ENCODE results near the gene ISL1. TPM values are rescaled to one million over a fixed set of nuclear protein-coding genes. Genes with fewer than 3 reads are reported as not detected.

The ISL1 gene
- total and polyA plus RNA-seq, 2 of the 4 experiments (the other 2 are of a cell fraction): under 0.01 TPM; not detected in 1

- dilution Hi-C loops (cut with HindIII; ENCODE audit: low sequenced_read_pairs, unreplicated experiment) (no loop called here), intact Hi-C loops (cut with micrococcal nuclease) (no loop called here), in situ Hi-C loops (cut with MboI; ENCODE audit: low sequenced_read_pairs) (loop anchor here (25.0 kb wide), 1 partner anchor 1267 kb away; no protein-coding TSS in a partner anchor)
- Histone ChIP-seq H3K27ac (ENCODE audit: insufficient read depth, low read length) (no peak overlapping the region), H3K14ac (replicated peaks; ENCODE audit: low read depth, low read length) (no peak overlapping the region), H2AFZ (replicated peaks; ENCODE audit: low read length, poor library complexity) (no peak overlapping the region), H2BK20ac (ENCODE audit: low read depth, low read length) (no peak overlapping the region), H2BK5ac (ENCODE audit: low read depth, low read length, poor library complexity, severe bottlenecking) (no peak overlapping the region), H3K9me3 (ENCODE audit: control insufficient read depth, insufficient read depth, low read length) (no peaks in the 10 kb centered on the region), H4K8ac (ENCODE audit: low read depth in 2 of 2, low read length in 2 of 2) (no peak overlapping the region), H3K4me3 (ENCODE audit: insufficient read depth, low read depth, low read length) (no peak overlapping the region), H3K27me3 (ENCODE audit: control insufficient read depth, insufficient read depth, low read length) (peaks cover 15% of the 10 kb centered on the region), H3K4me2 (ENCODE audit: low read depth, low read length) (no peak overlapping the region), H3K9ac (ENCODE audit: low read depth, low read length) (no peak overlapping the region), H2AK5ac (ENCODE audit: low read depth, low read length) (no peak overlapping the region), H3K36me3 (ENCODE audit: control insufficient read depth, insufficient read depth, low read length) (no peaks in the 10 kb centered on the region), H3K23ac (ENCODE audit: low read depth, low read length) (no peak overlapping the region), H4K20me1 (ENCODE audit: insufficient read depth, low read length) (no peaks in the 10 kb centered on the region), H4K91ac (ENCODE audit: insufficient read depth, low read depth, low read length) (no peak overlapping the region), H4K5ac (ENCODE audit: low read depth, low read length) (no peak overlapping the region), H3K79me1 (ENCODE audit: low read depth in 1 of 2, low read length in 2 of 2) (no peaks in the 10 kb centered on the region), H3K4ac (ENCODE audit: low read depth, low read length) (no peak overlapping the region), H3K9me1 (ENCODE audit: insufficient read depth, low read length) (no peaks in the 10 kb centered on the region), H3K18ac (ENCODE audit: low read depth, low read length) (no peak overlapping the region), H2BK15ac (ENCODE audit: low read depth, low read length) (no peak overlapping the region), H2AK9ac (replicated peaks; ENCODE audit: low read depth, low read length, poor library complexity) (no peak overlapping the region), H2BK120ac (ENCODE audit: low read depth, low read length) (no peak overlapping the region), H3K56ac (ENCODE audit: extremely low read depth, insufficient read depth, low read length) (no peak overlapping the region), H3K4me1 (ENCODE audit: control insufficient read depth, insufficient read depth, low read length) (no peaks in the 10 kb centered on the region)
- BruUV-seq (replicated peaks): no TSS peak
- no peak for ATAC-seq (ENCODE audit: low read depth)
- WGBS, 2 experiments (ENCODE audit: extremely low coverage in 2 of 2, insufficient read length in 1 of 2): 0% methylated on average over 1 of the region's 6 CpGs; no CpG with 5 or more reads in 1 of the 2 experiments
- TF ChIP-seq NFE2L2 (IDR thresholded peaks at IDR 0.05; ENCODE audit: low read depth, low read length) (no peak), FOS (IDR thresholded peaks at IDR 0.05; ENCODE audit: low read depth, low read length) (no peak), MAFK (IDR thresholded peaks at IDR 0.05; ENCODE audit: low read depth, low read length) (no peak), RAD21 (IDR thresholded peaks at IDR 0.05; ENCODE audit: low read length) (no peak), MAZ (IDR thresholded peaks at IDR 0.05; ENCODE audit: borderline replicate concordance, low read depth, low read length) (no peak), BHLHE40 (IDR thresholded peaks at IDR 0.05; ENCODE audit: low read depth, low read length) (no peak), RFX5 (IDR thresholded peaks at IDR 0.05; ENCODE audit: low read depth, low read length) (no peak), CHD1 (IDR thresholded peaks at IDR 0.05; ENCODE audit: low read depth, low read length) (no peak)
- TF ChIP-seq, protein P1, sequence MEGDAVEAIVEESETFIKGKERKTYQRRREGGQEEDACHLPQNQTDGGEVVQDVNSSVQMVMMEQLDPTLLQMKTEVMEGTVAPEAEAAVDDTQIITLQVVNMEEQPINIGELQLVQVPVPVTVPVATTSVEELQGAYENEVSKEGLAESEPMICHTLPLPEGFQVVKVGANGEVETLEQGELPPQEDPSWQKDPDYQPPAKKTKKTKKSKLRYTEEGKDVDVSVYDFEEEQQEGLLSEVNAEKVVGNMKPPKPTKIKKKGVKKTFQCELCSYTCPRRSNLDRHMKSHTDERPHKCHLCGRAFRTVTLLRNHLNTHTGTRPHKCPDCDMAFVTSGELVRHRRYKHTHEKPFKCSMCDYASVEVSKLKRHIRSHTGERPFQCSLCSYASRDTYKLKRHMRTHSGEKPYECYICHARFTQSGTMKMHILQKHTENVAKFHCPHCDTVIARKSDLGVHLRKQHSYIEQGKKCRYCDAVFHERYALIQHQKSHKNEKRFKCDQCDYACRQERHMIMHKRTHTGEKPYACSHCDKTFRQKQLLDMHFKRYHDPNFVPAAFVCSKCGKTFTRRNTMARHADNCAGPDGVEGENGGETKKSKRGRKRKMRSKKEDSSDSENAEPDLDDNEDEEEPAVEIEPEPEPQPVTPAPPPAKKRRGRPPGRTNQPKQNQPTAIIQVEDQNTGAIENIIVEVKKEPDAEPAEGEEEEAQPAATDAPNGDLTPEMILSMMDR (conservative IDR thresholded peaks at IDR 0.05; ENCODE audit: low read depth, low read length): no peak
- no peak for DNase-seq
- POLR2A ChIA-PET (ENCODE audit: unreplicated experiment): no interaction called here
- CTCF ChIA-PET: no interaction called here
Measured at GRCh38 chr5:51395245-51395644, 12.0 kb downstream of the ISL1 start.
